SHP77 treated with DMSO at 0.1 percent for 48 hours (cell line): Measurements from ENCODE around the gene STMP1.
"Not testable (repeated sequence)": the region's sequence is repeated elsewhere in the genome, so short reads cannot be mapped to it uniquely, and the experiment has no call there.

Experiments
- DNase-seq: peaks from one replicate; lab custom pipeline; 2025; lab: John Stamatoyannopoulos, UW

Gene STMP1

GRCh38 chr7:135662373-135663114 lies at the start of gene STMP1:
Gene STMP1 (plus strand): TSS chr7:135662514.
- no peak for DNase-seq

GRCh38 chr7:135616136-135616535 lies 46.2 kb upstream of the STMP1 start:
- no peak for DNase-seq

GRCh38 chr7:135617781-135618180 lies 44.5 kb upstream of the STMP1 start:
- no peak for DNase-seq

DNA sequence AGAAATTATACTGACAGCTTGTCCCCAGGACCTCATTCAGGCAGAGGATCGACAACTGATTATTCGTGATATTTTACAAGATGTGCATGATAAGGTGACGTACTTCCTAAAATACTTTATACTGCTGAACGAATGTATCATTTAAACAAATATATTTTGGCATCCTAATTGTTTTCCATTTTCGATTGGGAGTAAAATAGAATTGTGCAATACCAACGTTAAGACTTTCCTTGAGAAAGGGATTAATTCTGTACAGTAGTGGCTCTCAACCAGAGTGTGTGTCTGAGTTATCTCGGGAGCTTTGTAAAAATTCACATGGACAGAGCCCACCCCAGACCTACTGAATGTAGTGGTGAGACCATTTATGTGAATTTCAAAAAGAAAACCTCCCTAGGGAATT lies 43.8 kb upstream of the STMP1 start:
- no peak for DNase-seq

- DNase-seq = no peak
Observed at GRCh38 chr7:135620447-135620846, 41.9 kb upstream of the STMP1 start.

DNA sequence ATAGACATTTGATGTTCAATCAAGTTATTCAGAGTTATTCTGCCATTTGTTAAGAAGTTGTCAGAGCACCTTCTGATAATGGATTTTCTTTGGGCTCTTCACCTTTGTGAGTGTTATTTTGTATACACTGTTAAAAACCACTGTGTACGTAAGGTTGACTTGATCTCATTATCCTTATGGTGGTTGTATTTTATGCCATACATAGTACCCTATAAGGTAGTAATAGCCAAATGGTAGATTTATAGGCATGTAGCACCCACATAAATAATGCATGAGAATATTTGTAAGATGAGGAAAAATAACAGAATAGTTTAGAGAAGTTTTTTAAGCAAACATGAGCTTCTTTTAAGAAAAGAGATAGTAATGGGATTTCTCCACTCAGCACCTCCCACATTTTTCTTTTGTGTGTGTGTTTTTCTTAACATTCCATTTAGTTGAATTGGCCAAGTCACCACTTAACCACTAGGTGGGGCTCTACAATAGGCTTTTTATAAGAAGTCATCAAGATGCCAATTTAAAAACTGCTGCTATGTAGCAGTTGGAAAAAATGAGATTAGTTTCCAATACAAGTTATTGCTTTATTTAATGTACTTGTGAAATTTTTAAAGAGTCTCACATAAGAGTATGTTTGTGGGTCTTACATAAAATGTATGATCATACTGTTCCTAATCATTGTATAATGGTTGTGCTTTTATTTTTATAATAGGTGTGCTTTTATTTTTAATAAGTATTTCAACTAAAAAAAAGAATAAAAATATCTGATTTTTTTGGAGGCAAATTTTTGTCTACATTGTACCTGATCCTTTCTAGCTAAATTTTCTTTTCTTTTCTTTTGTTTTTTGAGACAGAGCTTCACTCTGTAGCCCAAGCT lies 41.1 kb upstream of the STMP1 start:
- DNase-seq = peak; percentile 39

GRCh38 chr7:135634191-135634878 lies 28.0 kb upstream of the STMP1 start:
- DNase-seq = no peak

GRCh38 chr7:135639690-135640089 lies 22.6 kb upstream of the STMP1 start:
- DNase-seq = not testable (repeated sequence)

DNA sequence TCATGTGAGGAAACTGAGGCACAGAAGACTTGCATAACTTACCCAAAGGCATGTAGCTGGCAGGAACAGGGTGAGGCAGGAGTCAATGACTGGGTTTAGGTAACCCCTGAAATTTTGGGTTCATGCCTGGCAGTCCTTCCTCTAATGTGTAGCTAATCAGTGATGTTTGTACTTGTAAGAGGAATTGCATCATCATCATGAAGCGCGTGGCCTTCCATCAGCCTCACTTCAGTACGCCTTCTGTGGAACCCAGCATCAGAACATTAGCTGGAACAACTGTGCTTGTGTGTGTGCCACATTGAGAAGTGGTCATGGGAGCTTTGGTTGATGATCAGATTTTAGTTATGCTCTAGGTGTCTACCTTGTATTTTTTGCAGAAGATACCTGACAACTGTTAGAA lies 18.2 kb upstream of the STMP1 start:
- no peak for DNase-seq

GRCh38 chr7:135644729-135645128 lies 17.6 kb upstream of the STMP1 start:
- DNase-seq = no peak

- DNase-seq = no peak
Observed at GRCh38 chr7:135645296-135645904, 16.9 kb upstream of the STMP1 start.

DNA sequence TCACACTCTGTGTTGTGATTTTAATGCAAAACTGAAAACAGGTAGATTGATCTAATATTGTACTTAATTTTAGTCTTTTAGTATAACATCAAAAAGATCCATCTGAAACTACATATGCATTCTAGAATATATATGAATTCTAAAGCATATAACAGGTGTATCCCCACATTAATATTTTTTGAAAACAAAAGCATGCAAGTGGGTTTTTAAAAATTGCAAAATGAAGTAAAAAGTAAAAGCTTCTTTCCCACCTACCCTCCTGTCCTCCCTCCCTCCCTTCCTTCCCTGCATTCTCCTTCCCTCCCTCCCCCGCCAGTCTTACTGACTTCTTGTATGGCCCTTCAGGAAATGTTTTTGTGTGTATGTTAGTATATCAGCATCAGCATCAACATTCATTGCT lies 14.6 kb upstream of the STMP1 start:
- DNase-seq = no peak

DNA sequence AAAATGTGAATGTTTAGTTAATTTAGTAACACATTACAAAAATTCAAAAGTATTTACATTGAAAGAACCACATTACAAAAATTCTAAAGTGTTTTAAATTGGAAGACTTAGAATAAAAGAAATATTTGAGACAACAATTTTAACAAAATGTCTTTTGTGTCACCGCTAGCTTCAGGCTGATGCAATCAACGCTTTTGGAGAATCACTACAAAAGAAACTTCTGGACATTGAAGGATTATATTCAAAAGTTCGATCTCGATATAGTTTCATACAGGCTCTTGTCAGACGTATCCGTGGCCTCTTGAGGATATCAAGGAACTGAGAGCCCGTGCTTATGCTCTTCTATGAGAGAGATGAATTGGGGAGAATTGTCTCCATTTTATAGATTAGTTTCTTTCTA lies 14.1 kb upstream of the STMP1 start:
- DNase-seq = no peak

GRCh38 chr7:135650831-135651573 lies 11.3 kb upstream of the STMP1 start:
- DNase-seq = no peak

GRCh38 chr7:135653340-135654080 lies 8.8 kb upstream of the STMP1 start:
- peak; percentile 41 for DNase-seq

GRCh38 chr7:135658564-135658963 lies 3.8 kb upstream of the STMP1 start:
- no peak for DNase-seq

- no peak for DNase-seq
Observed at GRCh38 chr7:135659159-135659846, 3.0 kb upstream of the STMP1 start.

DNA sequence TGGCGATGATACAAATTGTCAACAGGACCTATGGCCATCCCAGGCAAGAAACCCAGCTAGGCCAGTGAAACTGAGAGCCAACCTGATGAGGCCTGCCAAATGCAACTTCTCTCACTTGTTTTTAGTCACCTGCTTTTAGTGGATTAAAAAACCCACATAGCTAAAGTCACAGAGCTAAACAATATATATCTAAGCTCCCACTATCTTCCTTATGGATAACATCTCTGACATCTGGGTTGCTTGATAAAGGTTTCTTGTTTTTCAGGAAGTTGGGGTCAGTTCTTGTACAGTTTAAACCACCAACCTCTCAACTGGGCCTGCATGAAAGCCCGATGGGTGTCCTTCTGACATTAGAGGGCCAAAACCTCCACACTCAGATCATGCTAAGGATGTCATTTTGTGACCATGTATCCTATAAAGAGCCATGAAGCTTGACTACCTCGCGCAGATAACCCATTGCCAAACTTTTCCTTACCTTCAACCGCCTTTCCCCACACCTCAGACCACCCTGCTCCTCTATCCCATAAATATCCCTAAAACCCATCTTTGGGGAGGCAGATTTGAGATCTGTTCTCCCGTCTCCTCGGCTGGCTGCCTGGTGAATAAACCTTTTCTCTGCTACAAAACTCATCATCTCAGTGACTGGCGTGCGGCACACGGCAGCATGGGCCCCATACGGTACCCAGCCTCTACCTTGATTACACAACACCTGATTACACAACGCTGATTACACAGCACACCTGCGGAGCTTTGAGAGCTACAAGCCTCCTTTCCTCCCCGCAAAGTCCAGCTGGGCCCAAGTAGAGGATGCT lies 797 bp upstream of the STMP1 start:
- no peak for DNase-seq

DNA sequence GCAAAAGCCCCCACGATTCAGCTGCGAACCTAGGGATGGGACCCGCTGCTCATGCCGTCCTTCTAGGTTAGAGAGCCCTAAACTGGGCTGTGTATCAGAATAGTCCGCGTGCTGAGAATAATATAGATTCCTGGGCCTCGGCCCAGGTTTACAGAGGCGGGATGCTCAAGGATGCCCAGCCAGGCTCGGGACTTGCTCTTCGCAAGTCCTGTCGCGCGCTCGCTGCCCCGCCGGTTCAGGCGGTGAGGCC lies 266 bp upstream of the STMP1 start:
- peak; percentile 82 for DNase-seq
